HepG2 (cell line): ENCODE data around the gene FAM184B. TPM values are rescaled to one million over a fixed set of nuclear protein-coding genes. Genes with fewer than 3 reads are reported as not detected.

Experiments
- ATAC-seq: fragments of 200-7000 bp; cut with Tn5 transposase; 3 replicates; pipeline ENCODE4 v1.9.1; 2020; ENCODE audit warnings: mild to moderate bottlenecking, moderate library complexity
- BruUV-seq: library from RNA; stranded (reverse); fragments of 400-500 nt; replicated peaks from 2 replicates; lab custom pipeline; 2021; lab: Mats Ljungman, UMichigan
- CTCF ChIA-PET: fragments of 300-600 bp; formaldehyde crosslinking; extraction: SDS; loops from one replicate; lab custom pipeline; 2021; ENCODE audit warnings: low total read pairs, inconsistent platforms, low intra/inter-chr PET ratio; lab: Yijun Ruan, JAX
- POLR2A ChIA-PET: fragments of 350-600 bp; sonication (Branson Sonifier 250); formaldehyde crosslinking; loops from one replicate; lab custom pipeline; 2020; ENCODE audit warnings: antibody characterized with exemption, inconsistent platforms; lab: Yijun Ruan, JAX
- DNase-seq: peaks from one replicate; pipeline ENCODE4 v3.0.0-alpha.2; 2015; ENCODE audit warnings: low spot score
- FAIRE-seq: peaks from 3 replicates; lab custom pipeline; 2011; peaks lifted over from hg19 to GRCh38; lab: Jason Lieb, UNC
- H2AFZ ChIP-seq: one replicate; pipeline ENCODE4 v1.6.1; 2011; ENCODE audit warnings: low read length, inconsistent platforms
- H3K27ac ChIP-seq: fragments of 300-600 bp; 3 replicates; pipeline ENCODE4 v1.8.0; 2011; ENCODE audit warnings: mixed run types, mild to moderate bottlenecking, mixed read lengths, low read length, inconsistent platforms; ENCODE audit not compliant: insufficient read depth; ENCODE audit errors: extremely low read length
- H3K27me3 ChIP-seq, 2 experiments: fragments of 200-600 bp in 1 of 2; 2 replicates in 1 of 2; 3 replicates in 1 of 2; pipeline versions ENCODE4 v1.6.0 to v1.8.0; 2011; ENCODE audit warnings: low read length in 2 of 2, mild to moderate bottlenecking in 2 of 2, moderate library complexity in 2 of 2, inconsistent platforms in 1 of 2; ENCODE audit not compliant: insufficient read depth in 2 of 2, control insufficient read depth in 1 of 2
- H3K36me3 ChIP-seq, 2 experiments: fragments of 200-600 bp in 1 of 2; replicated peaks in 1 of 2; 2 replicates in 1 of 2; 3 replicates in 1 of 2; pipeline versions ENCODE4 v1.5.1 to v1.8.0; 2011; ENCODE audit warnings: low read length in 2 of 2, inconsistent platforms in 1 of 2; ENCODE audit not compliant: insufficient read depth in 2 of 2, control insufficient read depth in 1 of 2
- H3K4me1 ChIP-seq: 2 replicates; pipeline ENCODE4 v1.5.1; 2012; ENCODE audit warnings: low read length, inconsistent platforms; ENCODE audit not compliant: insufficient read depth
- H3K4me2 ChIP-seq: 2 replicates; pipeline ENCODE4 v1.6.0; 2011; ENCODE audit warnings: low read depth, low read length, inconsistent platforms
- H3K4me3 ChIP-seq, 3 experiments: fragments of 200-600 bp in 1 of 3; sonication (generic), shearing (Covaris generic) in 1 of 3; replicated peaks in 1 of 3; 2 replicates each; pipeline ENCODE4 v1.5.1; 2011 to 2016; ENCODE audit warnings: low read length in 3 of 3, inconsistent platforms in 2 of 3, low read depth in 2 of 3, mild to moderate bottlenecking in 2 of 3, control low read depth in 1 of 3, mixed read lengths in 1 of 3; ENCODE audit not compliant: insufficient read depth in 1 of 3
- H3K79me2 ChIP-seq: one replicate; pipeline ENCODE4 v1.6.1; 2011; ENCODE audit warnings: low read length, inconsistent platforms; ENCODE audit not compliant: insufficient read depth
- H3K9ac ChIP-seq: 2 replicates; pipeline ENCODE4 v1.6.0; 2011; ENCODE audit warnings: mild to moderate bottlenecking, low read depth, low read length, inconsistent platforms; ENCODE audit not compliant: insufficient read depth
- H3K9me3 ChIP-seq: 2 replicates; pipeline ENCODE4 v1.5.1; 2012; ENCODE audit warnings: mild to moderate bottlenecking, low read length
- H4K20me1 ChIP-seq: 2 replicates; pipeline ENCODE4 v1.6.0; 2011; ENCODE audit warnings: inconsistent platforms, mild to moderate bottlenecking, low read length, moderate library complexity; ENCODE audit not compliant: insufficient read depth
- GABPB1 ChIP-seq: IDR thresholded peaks from 2 replicates; pipeline ENCODE4 v1.6.1; 2016; ENCODE audit warnings: mild to moderate bottlenecking, missing genetic modification reagents, moderate library complexity, missing compliant biosample characterization
- GATAD1 ChIP-seq: IDR thresholded peaks from 2 replicates; pipeline ENCODE4 v1.6.1; 2016; ENCODE audit warnings: missing genetic modification reagents, missing compliant biosample characterization
- PLRG1 ChIP-seq: fragments of 450-650 bp; conservative IDR thresholded peaks from 2 replicates; pipeline ENCODE4 v1.6.1; 2016
- SETDB1 ChIP-seq: sonication (generic); formaldehyde crosslinking; IDR thresholded peaks from 2 replicates; pipeline ENCODE4 v1.5.1; 2020; ENCODE audit warnings: missing genetic modification reagents, mild to moderate bottlenecking, borderline replicate concordance
- SMAD9 ChIP-seq: sonication (generic); formaldehyde crosslinking; IDR thresholded peaks from 2 replicates; pipeline ENCODE4 v1.5.1; 2020; ENCODE audit warnings: mild to moderate bottlenecking, missing genetic modification reagents
- SOX6 ChIP-seq, 2 experiments: fragments of 450-650 bp in 1 of 2; sonication (generic) in 1 of 2; formaldehyde crosslinking in 1 of 2; IDR thresholded peaks; 2 replicates each; pipeline versions ENCODE4 v1.4.0 to v1.6.1; 2017 to 2020; ENCODE audit warnings: antibody characterized with exemption in 1 of 2, mild to moderate bottlenecking in 1 of 2, missing genetic modification reagents in 1 of 2
- SP140L ChIP-seq: sonication (generic); formaldehyde crosslinking; IDR thresholded peaks from 2 replicates; pipeline ENCODE4 v1.4.0; 2020; ENCODE audit warnings: missing genetic modification reagents, borderline replicate concordance
- ZNF614 ChIP-seq: IDR thresholded peaks from 2 replicates; pipeline ENCODE4 v1.6.1; 2018; ENCODE audit warnings: missing biosample characterization, missing genetic modification reagents, inconsistent platforms, borderline replicate concordance
- ZNF7 ChIP-seq: IDR thresholded peaks from 2 replicates; pipeline ENCODE4 v1.6.1; 2016; ENCODE audit warnings: missing biosample characterization, missing genetic modification reagents
- WGBS: methylation state at CpG from one replicate; pipeline ENCODE4 v1.1.6; 2017; ENCODE audit warnings: low lambda C conversion rate; 5-methylcytosine and 5-hydroxymethylcytosine counted together
- in situ Hi-C: cut with HindIII; loops from 2 replicates; pipeline ENCODE4 v1.10.0; 2017; ENCODE audit warnings: low pct_unique_long_range_greater_than_20kb; ENCODE audit not compliant: extremely low pct_ligation_motif_present
- intact Hi-C: fragments of 100-400 bp; cut with micrococcal nuclease; formaldehyde crosslinking; loops from one replicate; pipeline ENCODE4 v1.10.0; 2022; ENCODE audit not compliant: unreplicated experiment
- polyA plus RNA-seq, 8 experiments: library from polyadenylated mRNA; depleted of rRNA in 3 of 8; stranded (reverse) in 7 of 8; unstranded in 1 of 8; fragments of >200 nt; fragmentation: Illumina TruSeq in 4 of 8; extraction: Trizol in 4 of 8; gene quantifications; 2 replicates each; pipeline versions ENCODE4 v1.2.1 to v1.2.3, GENCODE V29; 2011 to 2016; ENCODE audit warnings: low read depth in 4 of 8, missing spikeins in 1 of 8, mixed read lengths in 1 of 8; ENCODE audit not compliant: insufficient read depth in 1 of 8
- total RNA-seq, 5 experiments: library from RNA; depleted of rRNA; stranded (reverse); fragments of >200 nt; fragmentation: Illumina TruSeq; extraction: Trizol; gene quantifications; 2 replicates each; pipeline ENCODE4 v1.2.3, GENCODE V29; 2016; ENCODE audit warnings: low read depth in 1 of 5
- TF ChIP-seq, protein P1 (sequence below): IDR thresholded peaks from 2 replicates; pipeline ENCODE4 v1.6.1; 2016; ENCODE audit warnings: mild to moderate bottlenecking

FAM184B gene
- total and polyA plus RNA-seq, 2 of the 13 experiments (the other 11 are each of a cell fraction or from before 2014, with no cell fraction given) = not detected

DNA sequence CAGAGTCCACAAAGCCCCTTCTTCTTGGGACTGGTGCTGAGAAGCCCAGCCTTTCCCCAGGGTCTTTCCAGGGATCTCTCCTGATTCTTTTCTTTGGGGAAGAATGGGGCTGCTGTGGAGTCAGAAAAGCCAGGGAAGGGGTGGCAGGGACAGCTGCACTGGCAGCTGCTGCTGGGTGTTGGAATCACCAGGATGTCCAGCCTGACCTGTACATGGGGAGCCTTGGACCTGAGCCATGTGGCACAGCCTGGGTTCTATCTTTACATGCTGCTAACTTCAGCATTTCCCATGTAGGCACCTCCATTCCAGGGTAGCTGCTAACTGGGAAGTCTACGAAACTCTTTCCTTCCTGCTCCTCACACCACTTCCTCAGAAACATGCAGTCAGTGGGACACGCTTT lies 131.0 kb downstream of the FAM184B start:
- Histone ChIP-seq H3K27ac (no peak overlapping the region), H3K4me2 (no peak overlapping the region), H3K36me3 (no peaks in the 10 kb centered on the region), H3K27me3 (peaks cover 0 to 12% of the 10 kb centered on the region in 2 experiments; a peak in 1 of 5 replicates), H3K9me3 (no peaks in the 10 kb centered on the region), H3K79me2 (no peaks in the 10 kb centered on the region), H3K9ac (no peak overlapping the region), H2AFZ (no peak overlapping the region), H3K4me3 (no peak overlapping the region), H4K20me1 (no peaks in the 10 kb centered on the region), H3K4me1 (no peaks in the 10 kb centered on the region)
- ChIA-PET POLR2A (no interaction called here), CTCF (no interaction called here)
- in situ Hi-C loops = no loop called here
- no TSS peak for BruUV-seq
- TF ChIP-seq ZNF614 (CRISPR knock-in tag) (no peak), ZNF7 (CRISPR knock-in tag) (no peak), SETDB1 (CRISPR knock-in tag) (no peak), SP140L (CRISPR knock-in tag) (no peak), GATAD1 (CRISPR knock-in tag) (no peak), SMAD9 (CRISPR knock-in tag) (no peak), SOX6 (IDR thresholded peaks at IDR 0.05) (no peak), SOX6 (CRISPR knock-in tag; IDR thresholded peaks at IDR 0.05) (no peak), GABPB1 (no peak), PLRG1 (no peak)
- TF ChIP-seq, protein P1, sequence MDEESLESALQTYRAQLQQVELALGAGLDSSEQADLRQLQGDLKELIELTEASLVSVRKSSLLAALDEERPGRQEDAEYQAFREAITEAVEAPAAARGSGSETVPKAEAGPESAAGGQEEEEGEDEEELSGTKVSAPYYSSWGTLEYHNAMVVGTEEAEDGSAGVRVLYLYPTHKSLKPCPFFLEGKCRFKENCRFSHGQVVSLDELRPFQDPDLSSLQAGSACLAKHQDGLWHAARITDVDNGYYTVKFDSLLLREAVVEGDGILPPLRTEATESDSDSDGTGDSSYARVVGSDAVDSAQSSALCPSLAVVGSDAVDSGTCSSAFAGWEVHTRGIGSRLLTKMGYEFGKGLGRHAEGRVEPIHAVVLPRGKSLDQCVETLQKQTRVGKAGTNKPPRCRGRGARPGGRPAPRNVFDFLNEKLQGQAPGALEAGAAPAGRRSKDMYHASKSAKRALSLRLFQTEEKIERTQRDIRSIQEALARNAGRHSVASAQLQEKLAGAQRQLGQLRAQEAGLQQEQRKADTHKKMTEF (CRISPR knock-in tag) = no peak
- intact Hi-C loops = no loop called here
- no peak for ATAC-seq
- DNase-seq = no peak
- FAIRE-seq = no peak
- WGBS = 74% methylated on average over 2 of the region's 2 CpGs
